Left ventricle myocardium inferior (tissue), 1 donor: Measurements from ENCODE around the gene AFAP1L1. TPM values are rescaled to one million over a fixed set of nuclear protein-coding genes. Genes with fewer than 3 reads are reported as not detected.

Source experiments
- DNase-seq: peaks from one replicate; pipeline ENCODE4 v3.0.0-alpha.2; 2020
- H3K27ac ChIP-seq: fragments of 200-600 bp; replicated peaks from 2 replicates; pipeline ENCODE4 v1.8.0; 2021
- H3K27me3 ChIP-seq: fragments of 200-600 bp; 2 replicates; pipeline ENCODE4 v1.8.0; 2021; ENCODE audit warnings: low read depth
- H3K36me3 ChIP-seq: fragments of 200-600 bp; 2 replicates; pipeline ENCODE4 v1.8.0; 2021
- H3K4me1 ChIP-seq: fragments of 200-600 bp; 2 replicates; pipeline ENCODE4 v1.8.0; 2021
- H3K4me3 ChIP-seq: fragments of 200-600 bp; 2 replicates; pipeline ENCODE4 v1.8.0; 2021; ENCODE audit warnings: mild to moderate bottlenecking, moderate library complexity
- H3K9me3 ChIP-seq: fragments of 200-600 bp; replicated peaks from 2 replicates; pipeline ENCODE4 v1.8.0; 2021
- CTCF ChIP-seq: fragments of 200-600 bp; IDR thresholded peaks from 2 replicates; pipeline ENCODE4 v1.8.0; 2021; ENCODE audit warnings: antibody characterized with exemption, mild to moderate bottlenecking, borderline replicate concordance
- intact Hi-C: fragments of 100-400 bp; cut with micrococcal nuclease; formaldehyde crosslinking; loops from one replicate; pipeline ENCODE4 v1.11.0; 2022
- total RNA-seq: library from RNA; stranded (reverse); fragmentation: NEBNext Ultra II Directional; extraction: Animal tissue kit (Norgen Biotek cat#: 25700); gene quantifications from one replicate; pipeline ENCODE4 v1.2.1, GENCODE V29; 2021
- donor health status: DM: no; HTN: yes; CAD: no; lungs with severe emphysema.

Gene AFAP1L1
- total RNA-seq, 1 donor from 2014 or later = 40.6 TPM

GRCh38 chr5:149372932-149373331, 101.3 kb downstream of the AFAP1L1 start:
- Histone ChIP-seq H3K9me3 (no peaks in the 10 kb centered on the region), H3K36me3 (no peaks in the 10 kb centered on the region), H3K4me1 (peaks cover 22% of the 10 kb centered on the region), H3K27me3 (no peaks in the 10 kb centered on the region), H3K4me3 (no peak overlapping the region), H3K27ac (no peak overlapping the region)
- no peak for TF ChIP-seq CTCF
- no peak for DNase-seq
- intact Hi-C loops = no loop called here

DNA sequence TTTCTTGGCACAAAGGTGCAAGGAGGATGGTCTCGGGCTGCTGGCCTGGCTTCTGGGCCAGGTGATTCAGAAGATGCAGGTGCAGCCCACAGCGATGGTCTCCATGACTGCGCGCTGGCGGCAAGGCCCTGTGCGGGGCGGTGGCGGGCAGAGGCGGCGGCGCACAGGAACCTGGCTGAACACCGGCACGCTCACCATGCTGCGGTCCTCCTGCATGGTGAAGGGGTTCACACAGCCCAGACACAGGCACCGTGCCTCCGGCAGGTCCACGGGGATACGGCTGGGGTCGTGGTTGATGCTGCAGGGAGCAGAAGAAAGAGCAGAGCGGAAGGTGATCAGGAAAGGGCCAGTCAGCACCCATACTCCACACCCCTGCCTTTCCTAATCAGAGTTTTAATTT, 102.6 kb downstream of the AFAP1L1 start:
- no peak for DNase-seq
- TF ChIP-seq CTCF = no peak
- Histone ChIP-seq H3K36me3 (no peaks in the 10 kb centered on the region), H3K27ac (no peak overlapping the region), H3K27me3 (no peaks in the 10 kb centered on the region), H3K4me3 (no peak overlapping the region), H3K4me1 (peaks cover 20% of the 10 kb centered on the region), H3K9me3 (no peaks in the 10 kb centered on the region)
- intact Hi-C loops = no loop called here

- intact Hi-C loops = no loop called here
- DNase-seq = no peak
- H3K4me3 ChIP-seq = no peak overlapping the region
- no peak overlapping the region for H3K27ac ChIP-seq
- H3K27me3 ChIP-seq = no peaks in the 10 kb centered on the region
- H3K4me1 ChIP-seq = peaks cover 20% of the 10 kb centered on the region
- H3K36me3 ChIP-seq = no peaks in the 10 kb centered on the region
- H3K9me3 ChIP-seq = no peaks in the 10 kb centered on the region
- no peak for TF ChIP-seq CTCF
These were observed 103.1 kb downstream of the AFAP1L1 start for GRCh38 chr5:149374801-149375200.

DNA sequence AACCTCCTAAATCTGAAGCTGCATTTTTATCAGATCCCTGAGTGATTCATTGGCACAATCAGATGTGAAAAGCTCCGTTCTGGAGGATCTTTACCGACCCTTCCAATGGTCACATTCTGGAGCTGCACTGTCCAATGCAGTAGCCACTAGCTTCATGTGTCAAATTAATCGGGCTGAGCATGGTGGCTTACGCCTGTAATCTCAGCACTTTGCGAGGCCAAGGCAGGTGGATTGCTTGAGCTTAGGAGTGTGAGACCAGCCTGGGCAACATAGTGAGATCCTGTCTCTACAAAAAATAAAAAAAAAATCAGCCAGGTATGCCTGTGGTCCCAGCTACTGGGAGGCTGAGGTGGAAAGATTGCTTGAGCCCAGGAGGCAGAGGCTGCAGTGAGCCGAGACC, 103.8 kb downstream of the AFAP1L1 start:
- TF ChIP-seq CTCF = no peak
- no peaks in the 10 kb centered on the region for H3K9me3 ChIP-seq
- intact Hi-C loops = no loop called here
- no peaks in the 10 kb centered on the region for H3K27me3 ChIP-seq
- peaks cover 19% of the 10 kb centered on the region for H3K4me1 ChIP-seq
- no peak for DNase-seq
- H3K4me3 ChIP-seq = no peak overlapping the region
- no peak overlapping the region for H3K27ac ChIP-seq
- no peaks in the 10 kb centered on the region for H3K36me3 ChIP-seq

GRCh38 chr5:149376104-149376503, 104.4 kb downstream of the AFAP1L1 start:
- intact Hi-C loops = no loop called here
- H3K27me3 ChIP-seq = no peaks in the 10 kb centered on the region
- DNase-seq = no peak
- no peak overlapping the region for H3K27ac ChIP-seq
- H3K4me1 ChIP-seq = peaks cover 19% of the 10 kb centered on the region
- TF ChIP-seq CTCF = no peak
- H3K9me3 ChIP-seq = no peaks in the 10 kb centered on the region
- H3K36me3 ChIP-seq = no peaks in the 10 kb centered on the region
- no peak overlapping the region for H3K4me3 ChIP-seq
